ENCODE results near the gene SV2A.

Gene SV2A

GRCh38 chr1:149945206-149945605 is 27.6 kb upstream of the SV2A start:
- TF ChIP-seq CTCF (IDR thresholded peaks at IDR 0.05) = no peak

DNA sequence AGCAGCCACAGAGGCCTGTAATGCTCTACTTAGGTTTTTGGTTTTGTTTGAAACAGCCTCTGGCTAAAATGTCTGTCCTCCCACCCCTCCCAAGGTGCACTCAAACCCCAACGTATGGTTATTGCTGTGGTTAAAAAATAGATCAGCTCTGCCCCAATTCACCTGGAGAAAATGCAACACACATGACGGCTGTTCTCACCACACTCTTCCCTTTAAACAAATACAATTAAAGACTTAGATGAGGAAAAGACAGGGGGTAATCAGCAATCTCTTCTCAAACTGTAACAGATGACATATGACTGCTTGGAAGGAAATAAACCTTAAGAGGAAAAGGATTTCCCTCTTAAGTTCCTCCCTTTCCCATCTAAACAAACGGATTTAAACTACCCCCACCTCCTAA is 25.2 kb upstream of the SV2A start:
- no peak for TF ChIP-seq CTCF (IDR thresholded peaks at IDR 0.05)

DNA sequence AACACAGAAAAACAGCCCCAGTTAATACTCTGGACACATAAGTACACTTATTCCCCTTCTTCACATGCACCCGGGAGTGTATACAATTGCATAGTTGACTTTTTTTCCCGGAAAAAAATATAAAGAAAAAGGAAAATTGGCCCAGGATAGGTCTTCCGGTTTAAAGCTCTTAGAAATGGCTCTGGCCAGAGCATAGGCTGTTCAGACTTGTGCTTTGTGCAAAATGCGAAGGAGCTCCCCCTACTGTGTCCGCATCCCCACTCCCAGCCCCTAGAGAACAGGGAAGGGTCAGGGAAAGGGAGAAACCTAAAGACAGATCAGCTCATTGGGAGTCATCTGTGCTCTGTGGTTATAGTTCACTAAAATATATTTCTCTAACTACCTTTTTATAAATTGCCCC is 24.6 kb upstream of the SV2A start:
- no peak for TF ChIP-seq CTCF (IDR thresholded peaks at IDR 0.05)

GRCh38 chr1:149940427-149940826 is 22.8 kb upstream of the SV2A start:
- no peak for TF ChIP-seq CTCF (IDR thresholded peaks at IDR 0.05)

GRCh38 chr1:149937759-149938158 is 20.1 kb upstream of the SV2A start:
- no peak for TF ChIP-seq CTCF (IDR thresholded peaks at IDR 0.05)

GRCh38 chr1:149936992-149937705 is 19.5 kb upstream of the SV2A start:
- no peak for TF ChIP-seq CTCF (IDR thresholded peaks at IDR 0.05)

GRCh38 chr1:149936170-149936991 is 18.7 kb upstream of the SV2A start, which contains the start of gene MTMR11:
Gene MTMR11 (minus strand): TSS chr1:149936879. CDS start chr1:149936647, 232 bp downstream.
- no peak for TF ChIP-seq CTCF (IDR thresholded peaks at IDR 0.05)

All from LNCAP (cell line).